T-helper 17 cell (primary cell): ENCODE measurements around the gene MSANTD2. TPM values are rescaled to one million over a fixed set of nuclear protein-coding genes. Genes with fewer than 3 reads are reported as not detected.

Experiments used
- ATAC-seq: fragments of 150-1000 bp; cut with Tn5 transposase; 2 replicates; pipeline ENCODE4 v1.10.0; 2021; ENCODE audit warnings: mild to moderate bottlenecking, moderate library complexity
- DNase-seq, 3 donors: peaks; one replicate each; pipeline versions ENCODE4 v3.0.0 to v3.0.0-alpha.2; 2020 to 2021
- H3K9me3 ChIP-seq: one replicate; pipeline ENCODE4 v1.7.0; 2013; ENCODE audit warnings: low read length, mild to moderate bottlenecking; ENCODE audit not compliant: control insufficient read depth, poor library complexity, severe bottlenecking
- H3K27ac Mint-ChIP-seq: one replicate; pipeline ENCODE4 v1.8.0; 2022; ENCODE audit warnings: mild to moderate bottlenecking, moderate library complexity, mixed read lengths
- H3K27me3 Mint-ChIP-seq: one replicate; pipeline ENCODE4 v1.8.0; 2022; ENCODE audit warnings: mixed read lengths
- H3K36me3 Mint-ChIP-seq: one replicate; pipeline ENCODE4 v1.8.0; 2022; ENCODE audit warnings: low read depth, mixed read lengths
- H3K4me1 Mint-ChIP-seq: one replicate; pipeline ENCODE4 v1.8.0; 2022; ENCODE audit warnings: mild to moderate bottlenecking, mixed read lengths
- H3K4me3 Mint-ChIP-seq: one replicate; pipeline ENCODE4 v1.8.0; 2022; ENCODE audit warnings: mild to moderate bottlenecking, moderate library complexity, mixed read lengths
- total RNA-seq, 4 donors: library from RNA in 2 of 4; stranded (reverse) in 2 of 4; gene quantifications; one replicate each; pipeline ENCODE4 v1.2.3 and lab custom pipeline; 2022 to 2026

The MSANTD2 gene
- total RNA-seq, 2 donors from 2014 or later: 10.1 to 11.3 TPM

DNA sequence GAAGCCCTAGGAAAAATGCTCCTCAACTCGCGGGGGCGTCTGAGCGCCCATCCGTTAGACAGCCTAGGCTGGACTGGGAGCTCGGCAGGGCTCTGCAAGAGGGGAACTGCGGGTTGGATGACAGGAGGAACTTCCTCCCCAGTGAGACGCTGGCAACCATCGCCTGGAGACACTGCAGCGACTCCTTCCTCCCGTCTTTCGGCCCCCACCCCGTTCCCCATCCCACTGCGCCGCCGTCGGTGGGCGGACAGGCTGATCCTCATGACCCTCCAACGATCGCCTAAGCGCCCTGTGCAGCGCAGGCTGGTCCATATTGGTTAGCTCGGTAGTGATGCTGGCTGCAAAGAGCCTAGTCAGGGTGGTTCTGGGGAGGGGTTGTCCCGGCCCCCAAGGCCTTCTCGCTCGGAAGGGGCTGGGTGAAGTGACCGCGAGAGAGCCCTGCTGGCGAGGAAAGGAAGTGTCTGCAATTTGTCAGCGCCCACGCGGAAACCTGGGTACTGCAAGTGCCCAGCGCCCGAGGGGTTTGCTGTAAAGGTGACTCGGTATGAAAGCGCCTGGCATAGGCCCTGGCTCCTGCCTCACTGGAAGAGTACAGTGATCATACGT, 59.8 kb downstream of the MSANTD2 start:
- Mint-ChIP-seq H3K27ac (peak overlapping the region; percentile 4), H3K4me3 (peak overlapping the region; percentile 91), H3K36me3 (no peaks in the 10 kb centered on the region), H3K27me3 (peaks cover 13% of the 10 kb centered on the region), H3K4me1 (peaks cover 24% of the 10 kb centered on the region)
- no peaks in the 10 kb centered on the region for H3K9me3 ChIP-seq
- DNase-seq (peak; percentile 42 to 47 (median 43)), ATAC-seq (peak; percentile 69)

DNA sequence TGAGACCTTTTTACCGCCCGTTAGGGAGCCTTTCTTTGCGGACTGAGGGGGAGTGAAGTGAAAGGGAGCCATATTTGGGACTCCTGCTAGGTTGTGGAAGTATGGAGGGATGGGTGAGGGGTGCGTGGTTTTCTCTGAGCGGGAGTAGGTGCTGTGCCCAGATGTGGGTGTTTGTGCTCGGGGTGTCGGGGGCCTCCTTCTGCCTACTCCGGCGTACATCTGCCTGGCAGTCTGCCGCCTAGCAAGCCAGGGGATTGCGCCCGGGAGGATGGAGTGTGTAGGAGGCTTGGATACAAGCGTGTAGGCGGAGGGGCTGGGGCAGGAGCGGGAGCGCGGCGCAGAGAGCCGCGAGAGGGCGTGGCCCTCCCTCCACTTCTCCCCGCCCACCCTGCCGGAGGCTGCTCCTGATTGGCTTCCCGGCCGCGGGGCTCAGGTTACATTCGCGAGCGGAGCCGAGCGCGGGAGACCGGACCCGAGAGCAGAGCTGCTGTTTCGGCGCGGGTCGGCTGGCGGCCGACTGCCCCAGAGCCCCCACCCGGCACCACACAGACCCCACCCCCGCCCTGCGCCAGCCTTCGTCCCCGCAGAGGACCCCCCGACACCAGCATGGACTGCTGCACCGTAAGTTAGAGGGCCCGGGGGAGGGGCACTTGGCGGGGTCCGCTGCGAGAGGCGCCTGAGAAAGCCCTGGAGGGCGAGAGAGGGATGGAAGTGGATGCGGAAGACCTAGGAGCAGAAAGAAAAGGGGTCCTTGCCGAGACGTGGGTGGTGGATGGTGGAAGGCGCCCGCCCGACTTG, 60.5 kb downstream of the MSANTD2 start, which contains the start of gene NRGN:
Gene NRGN, plus strand, starts transcription at position 464 of the 798 bp plus-strand sequence. Its CDS starts 143 bp downstream, at position 607.
- no peaks in the 10 kb centered on the region for H3K9me3 ChIP-seq
- ATAC-seq (peak; percentile 93), DNase-seq (peak; percentile 71 to 78 (median 77))
- Mint-ChIP-seq H3K27ac (peak within 1 kb of the TSS; percentile 54), H3K36me3 (no peaks in the 10 kb centered on the region), H3K27me3 (peaks cover 13% of the 10 kb centered on the region), H3K4me1 (peaks cover 26% of the 10 kb centered on the region), H3K4me3 (peak within 1 kb of the TSS; percentile 91)

DNA sequence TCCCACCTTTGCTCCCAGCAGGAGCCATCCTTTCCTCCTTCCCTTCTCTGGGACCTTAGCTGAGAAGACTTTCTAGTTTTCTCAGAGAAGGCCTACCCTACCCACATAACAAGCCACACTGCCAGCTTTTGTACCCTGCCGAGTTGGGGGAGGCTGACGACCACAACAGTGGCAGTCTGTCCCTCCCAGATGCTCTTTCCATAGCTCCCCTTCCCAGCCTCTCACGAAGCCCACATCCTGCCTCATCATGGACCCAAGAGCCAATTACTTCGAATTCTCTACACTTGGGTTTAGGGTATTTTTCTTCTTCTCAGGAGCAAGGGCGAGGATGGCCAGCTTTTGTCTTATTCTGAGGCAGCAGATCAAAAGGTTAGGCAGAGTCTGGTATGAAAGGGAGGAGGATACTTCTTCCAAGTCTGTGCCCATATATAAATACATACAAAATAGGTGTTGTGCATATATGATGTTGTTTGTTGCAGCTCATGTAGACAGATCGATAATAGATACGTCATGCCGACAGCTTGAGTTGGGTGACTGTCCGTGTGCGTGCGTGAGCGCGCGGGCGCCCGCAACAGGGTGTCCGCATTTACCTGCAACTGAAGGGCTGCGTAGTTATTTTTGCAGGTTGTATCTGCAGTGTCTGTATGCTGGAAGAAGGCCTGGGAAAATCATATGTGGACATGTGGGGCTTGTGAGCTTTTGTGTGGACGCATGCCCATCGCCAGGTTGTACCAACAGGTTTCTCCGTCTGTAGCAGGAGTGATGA, 61.3 kb downstream of the MSANTD2 start:
- ATAC-seq (no peak), DNase-seq (no peak)
- no peaks in the 10 kb centered on the region for H3K9me3 ChIP-seq
- Mint-ChIP-seq H3K27me3 (peaks cover 13% of the 10 kb centered on the region), H3K4me1 (peaks cover 26% of the 10 kb centered on the region), H3K27ac (peak overlapping the region; percentile 54), H3K36me3 (no peaks in the 10 kb centered on the region), H3K4me3 (peak overlapping the region; percentile 91)

DNA sequence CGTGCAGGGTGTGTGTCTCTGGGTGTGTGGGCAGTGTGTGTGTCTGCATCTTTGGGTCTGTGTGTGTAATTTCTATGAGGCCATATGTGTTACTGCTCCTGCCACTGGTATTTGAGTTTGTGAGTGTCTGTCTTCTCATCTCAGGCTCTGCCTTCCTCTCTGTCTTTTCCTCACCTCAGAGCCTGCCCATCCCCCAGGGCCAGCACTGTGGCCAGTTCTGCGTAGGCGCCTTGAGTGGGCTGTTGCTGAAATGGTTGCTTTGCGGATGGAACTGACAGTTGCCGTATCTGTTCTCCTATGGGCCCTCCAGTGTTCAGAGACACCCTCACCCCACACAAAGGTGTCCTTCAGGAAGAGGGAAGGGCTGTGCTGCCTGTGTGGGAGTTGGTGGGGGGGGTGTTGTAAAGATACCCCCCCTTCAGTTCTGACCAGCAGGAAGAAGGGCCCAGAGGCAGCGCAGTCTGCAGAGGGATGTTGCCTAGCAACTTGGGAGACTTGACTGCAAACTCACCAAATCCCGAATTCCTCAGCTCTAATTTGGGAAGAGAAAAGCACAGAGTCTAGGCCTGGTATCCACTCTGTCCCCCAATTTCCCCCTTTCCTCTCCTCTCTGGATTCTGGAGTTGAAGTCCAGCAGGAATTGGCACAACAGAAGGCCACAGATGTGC, 62.4 kb downstream of the MSANTD2 start:
- Mint-ChIP-seq H3K27ac (no peak overlapping the region), H3K27me3 (peaks cover 13% of the 10 kb centered on the region), H3K4me1 (peaks cover 24% of the 10 kb centered on the region), H3K36me3 (no peaks in the 10 kb centered on the region), H3K4me3 (no peak overlapping the region)
- DNase-seq (no peak), ATAC-seq (no peak)
- no peaks in the 10 kb centered on the region for H3K9me3 ChIP-seq

DNA sequence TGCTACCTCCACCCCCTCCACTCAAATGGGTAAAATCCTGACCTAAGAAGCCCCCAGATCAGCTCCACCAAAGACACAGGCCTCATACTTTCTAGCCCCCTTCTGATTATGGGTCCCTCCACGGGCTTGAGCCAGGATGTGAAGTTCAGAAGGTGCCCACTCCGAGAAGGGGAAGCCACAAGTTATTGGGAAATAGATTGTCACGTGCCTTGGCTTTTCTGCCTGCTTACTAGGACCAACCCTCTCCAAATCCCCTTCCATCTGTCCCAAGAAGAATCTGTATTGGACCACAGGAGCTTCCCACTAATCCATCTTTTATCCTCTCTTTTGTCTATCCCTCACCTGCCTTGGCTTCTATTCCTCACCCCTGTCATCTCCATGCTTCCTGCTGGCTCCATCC, 63.5 kb downstream of the MSANTD2 start:
- Mint-ChIP-seq H3K27me3 (peaks cover 13% of the 10 kb centered on the region), H3K36me3 (no peaks in the 10 kb centered on the region), H3K4me3 (no peak overlapping the region), H3K27ac (peak overlapping the region; percentile 9), H3K4me1 (peaks cover 24% of the 10 kb centered on the region)
- H3K9me3 ChIP-seq: no peaks in the 10 kb centered on the region
- DNase-seq (no peak), ATAC-seq (no peak)

DNA sequence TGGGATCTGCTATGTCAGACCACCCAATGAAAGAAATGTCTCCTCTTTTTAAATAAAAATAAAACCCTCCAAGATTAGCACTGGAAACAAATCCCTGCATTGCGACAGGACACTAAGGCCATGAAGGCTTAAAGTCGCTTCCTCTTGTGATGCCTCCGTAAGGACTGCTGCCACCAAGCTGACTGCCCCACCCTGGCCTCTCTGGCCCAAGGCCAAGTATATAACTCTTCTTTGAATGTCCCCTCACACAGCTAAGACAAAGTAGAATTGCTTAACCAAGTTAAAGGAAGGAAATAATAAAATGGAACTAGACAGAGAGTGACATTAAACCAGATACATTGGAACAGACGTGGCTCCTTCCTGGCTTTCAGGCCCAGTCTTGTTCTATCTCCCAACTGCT, 68.0 kb downstream of the MSANTD2 start:
- Mint-ChIP-seq H3K27ac (no peak overlapping the region), H3K27me3 (no peaks in the 10 kb centered on the region), H3K4me1 (peaks cover 12% of the 10 kb centered on the region), H3K4me3 (no peak overlapping the region), H3K36me3 (no peaks in the 10 kb centered on the region)
- DNase-seq (no peak), ATAC-seq (no peak)
- H3K9me3 ChIP-seq: no peaks in the 10 kb centered on the region

DNA sequence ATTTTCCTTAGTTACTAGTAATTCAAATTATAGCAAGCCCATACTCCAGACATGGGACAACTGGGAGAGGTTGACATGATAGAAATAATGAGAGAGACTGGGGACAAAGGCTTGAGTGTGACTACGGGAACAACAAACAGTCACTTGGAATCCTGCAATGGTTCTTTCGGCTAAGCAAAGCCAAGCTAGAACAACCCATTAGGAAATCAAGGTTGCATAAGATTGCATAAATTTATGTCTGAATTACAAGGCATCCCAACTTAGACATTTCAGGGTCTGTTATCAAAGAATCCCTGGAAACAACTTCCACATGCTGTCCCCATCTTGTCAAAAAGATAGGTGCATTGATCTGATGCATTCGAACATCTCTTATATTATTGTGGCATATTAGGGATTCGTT, 70.6 kb downstream of the MSANTD2 start:
- ATAC-seq: no peak
- Mint-ChIP-seq H3K27me3 (peaks cover 18% of the 10 kb centered on the region), H3K4me1 (peaks cover 12% of the 10 kb centered on the region), H3K27ac (no peak overlapping the region), H3K4me3 (no peak overlapping the region), H3K36me3 (peaks cover 2% of the 10 kb centered on the region)
- no peak for DNase-seq
- no peaks in the 10 kb centered on the region for H3K9me3 ChIP-seq

DNA sequence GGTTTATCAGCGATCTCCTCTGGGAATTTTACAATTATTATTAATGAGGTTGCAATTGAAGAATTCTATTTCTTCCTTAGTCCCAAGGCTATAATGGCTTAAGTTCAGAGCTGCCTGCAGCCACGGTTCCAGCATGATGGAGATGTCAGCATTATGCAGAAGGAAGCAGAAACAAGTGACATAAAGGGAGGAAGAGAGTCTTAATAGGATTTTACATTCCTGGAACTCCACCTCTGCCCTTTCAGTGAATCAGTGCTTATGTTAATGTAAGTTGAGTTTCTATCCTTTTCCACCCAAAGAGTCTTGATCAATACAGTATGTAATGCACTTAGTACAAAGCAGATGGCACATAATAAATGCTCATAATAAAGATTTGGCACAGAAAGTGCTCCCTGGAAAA, 72.1 kb downstream of the MSANTD2 start:
- Mint-ChIP-seq H3K27me3 (peaks cover 28% of the 10 kb centered on the region), H3K4me3 (no peak overlapping the region), H3K4me1 (peaks cover 12% of the 10 kb centered on the region), H3K27ac (no peak overlapping the region), H3K36me3 (peaks cover 2% of the 10 kb centered on the region)
- no peaks in the 10 kb centered on the region for H3K9me3 ChIP-seq
- ATAC-seq: no peak
- no peak for DNase-seq

DNA sequence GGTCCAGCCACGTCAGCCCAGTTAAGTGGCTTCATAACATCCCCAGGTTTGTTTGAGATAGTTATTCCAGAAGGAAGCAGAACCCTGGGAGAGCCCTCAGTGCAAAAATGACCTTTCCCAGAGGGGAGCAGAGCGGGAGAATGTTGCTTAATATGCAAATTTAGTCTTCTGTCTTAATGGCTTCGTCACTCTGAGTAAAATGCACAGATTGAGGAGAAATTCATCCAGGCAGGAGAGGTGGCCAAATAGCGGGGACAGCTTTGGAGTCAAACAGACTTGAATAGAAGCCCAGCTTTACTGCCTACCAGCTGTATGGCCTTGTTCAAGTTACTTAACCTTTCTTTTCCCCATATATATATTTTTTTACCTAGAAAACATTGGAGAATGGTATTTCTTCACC, 72.7 kb downstream of the MSANTD2 start:
- no peaks in the 10 kb centered on the region for H3K9me3 ChIP-seq
- Mint-ChIP-seq H3K27me3 (peaks cover 34% of the 10 kb centered on the region), H3K4me3 (no peak overlapping the region), H3K4me1 (peaks cover 17% of the 10 kb centered on the region), H3K27ac (no peak overlapping the region), H3K36me3 (peaks cover 2% of the 10 kb centered on the region)
- ATAC-seq: no peak
- DNase-seq: no peak

DNA sequence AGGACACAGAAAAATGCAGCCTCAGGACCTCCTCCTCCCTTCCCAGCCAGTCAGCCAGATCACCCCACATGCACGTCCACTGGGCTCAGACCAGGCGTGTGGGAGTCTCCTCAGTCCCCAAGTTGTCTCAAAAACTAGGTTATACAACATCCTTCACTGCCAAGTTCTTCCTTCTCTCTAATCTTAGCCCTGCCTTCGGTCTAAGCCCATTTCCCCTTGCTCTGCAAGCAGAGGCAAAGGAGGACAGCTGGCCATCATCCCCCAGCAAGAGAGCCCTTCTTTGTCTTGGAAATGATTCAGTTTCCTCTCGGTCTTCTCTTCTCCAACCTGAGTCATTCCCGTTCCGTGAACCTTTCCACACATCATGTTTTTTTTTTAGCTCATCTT, 74.5 kb downstream of the MSANTD2 start:
- peaks cover 2% of the 10 kb centered on the region for H3K36me3 Mint-ChIP-seq
- ATAC-seq (no peak), DNase-seq (no peak)
- peaks cover 50% of the 10 kb centered on the region for H3K27me3 Mint-ChIP-seq
- H3K4me1 Mint-ChIP-seq: peaks cover 23% of the 10 kb centered on the region
- H3K9me3 ChIP-seq: no peaks in the 10 kb centered on the region
- H3K27ac Mint-ChIP-seq: peak overlapping the region; percentile 32
- H3K4me3 Mint-ChIP-seq: no peak overlapping the region

DNA sequence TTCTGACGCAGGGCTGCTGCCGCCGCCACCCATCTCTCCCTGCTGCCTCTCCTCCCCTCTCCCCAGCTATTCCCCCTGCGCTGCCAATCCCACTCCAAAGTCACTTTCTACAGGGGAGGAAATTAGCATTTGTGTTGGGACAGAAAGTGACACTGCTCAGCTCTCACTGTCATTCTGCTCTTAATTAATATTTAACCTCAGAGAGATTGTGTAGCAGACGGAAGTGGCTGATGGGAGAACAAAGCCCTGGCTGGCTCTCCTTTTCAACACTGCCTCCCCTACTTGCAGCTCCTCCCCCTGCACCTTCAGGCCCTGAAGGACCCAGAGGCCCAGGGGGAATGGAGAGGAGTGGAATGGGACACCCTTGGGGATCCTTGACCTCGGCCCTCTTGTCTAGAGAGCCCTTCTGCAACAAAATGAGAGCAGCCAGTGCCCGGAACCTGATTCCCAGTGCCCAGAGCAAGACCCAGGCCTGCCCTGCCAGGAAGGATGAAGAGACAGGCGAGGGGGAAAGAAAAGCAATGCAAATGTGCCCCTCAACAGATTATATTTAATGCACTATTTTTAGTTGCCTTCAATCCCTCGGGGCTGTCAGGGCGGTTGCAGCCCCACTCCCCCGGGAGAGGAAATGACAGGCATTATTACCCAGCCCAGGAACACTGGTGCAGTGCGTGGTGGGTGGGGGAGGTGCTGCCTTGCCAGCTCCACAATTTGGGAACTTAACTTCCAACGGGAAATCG, 75.1 kb downstream of the MSANTD2 start:
- H3K4me3 Mint-ChIP-seq: no peak overlapping the region
- peak overlapping the region; percentile 37 for H3K27ac Mint-ChIP-seq
- H3K9me3 ChIP-seq: no peaks in the 10 kb centered on the region
- DNase-seq (no peak), ATAC-seq (no peak)
- peaks cover 2% of the 10 kb centered on the region for H3K36me3 Mint-ChIP-seq
- peaks cover 23% of the 10 kb centered on the region for H3K4me1 Mint-ChIP-seq
- peaks cover 51% of the 10 kb centered on the region for H3K27me3 Mint-ChIP-seq

DNA sequence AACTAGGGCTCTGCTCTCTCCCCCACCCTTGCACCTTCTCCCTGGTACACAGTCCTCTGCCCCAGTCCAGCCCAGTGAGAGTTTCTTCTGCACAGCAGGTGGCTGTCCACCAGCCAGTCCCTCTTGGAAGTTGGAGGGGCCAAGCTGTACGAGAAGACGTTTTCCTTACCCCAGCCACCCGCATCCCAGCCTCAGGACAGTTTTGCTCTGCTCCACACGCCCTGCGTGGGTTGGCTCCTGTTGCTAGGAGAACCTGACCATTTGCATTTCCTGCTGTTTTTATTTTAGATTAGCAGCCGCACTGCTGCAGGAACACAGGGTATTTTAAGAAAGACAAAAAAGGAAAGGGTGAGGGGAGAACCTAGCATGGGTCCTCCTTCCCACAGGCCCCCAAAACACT, 78.0 kb downstream of the MSANTD2 start:
- Mint-ChIP-seq H3K27me3 (peaks cover 76% of the 10 kb centered on the region), H3K4me3 (no peak overlapping the region), H3K36me3 (peaks cover 2% of the 10 kb centered on the region), H3K4me1 (peaks cover 31% of the 10 kb centered on the region), H3K27ac (no peak overlapping the region)
- DNase-seq (no peak), ATAC-seq (no peak)
- H3K9me3 ChIP-seq: no peaks in the 10 kb centered on the region
